ENCODE data around the gene DNAAF1. TPM values are rescaled to one million over a fixed set of nuclear protein-coding genes. Genes with fewer than 3 reads are reported as not detected.

Gene DNAAF1
- total RNA-seq, 5 donors from 2014 or later (not counting 1 experiment from before 2014, with no cell fraction given), result 0.16 to 0.32 TPM; not detected in 3

- no peak overlapping the region for H3K4me3 ChIP-seq (ENCODE audit: control insufficient read depth in 1 of 2, extremely low read depth in 1 of 2, low read length in 1 of 2)
- Mint-ChIP-seq H3K27me3 (peaks cover 12 to 37% of the 10 kb centered on the region in 2 donors), H3K4me3 (no peak overlapping the region), H3K9me3 (no peaks in the 10 kb centered on the region), H3K27ac (no peak overlapping the region), H3K36me3 (no peaks in the 10 kb centered on the region), H3K4me1 (no peaks in the 10 kb centered on the region)
- POLR2A ChIA-PET, result no interaction called here
- no peaks in the 10 kb centered on the region for H3K9me3 ChIP-seq
- WGBS (ENCODE audit: insufficient coverage), result 92% methylated on average over 2 of the region's 3 CpGs
- CTCF ChIA-PET, result interaction anchor here in 1 of 2 donors (1.0 kb wide), 1 partner anchor 9 kb away, joined by 3 read pairs; no protein-coding TSS in a partner anchor
- no peak for DNase-seq
- no peaks in the 10 kb centered on the region for H3K36me3 ChIP-seq (ENCODE audit: control insufficient read depth in 2 of 2, extremely low read depth in 1 of 2, insufficient read depth in 1 of 2, low read length in 1 of 2)
- no peak overlapping the region for H3K27ac ChIP-seq (ENCODE audit: low read length)
- no peak for ATAC-seq (replicated peaks in 1 of 4)
- H3K27me3 ChIP-seq (replicated peaks in 1 of 2; ENCODE audit: control insufficient read depth in 2 of 2, extremely low read depth in 1 of 2, insufficient read depth in 2 of 2, low read length in 1 of 2), result peaks cover 0 to 44% of the 10 kb centered on the region in 2 experiments
- no peaks in the 10 kb centered on the region for H3K4me1 ChIP-seq (ENCODE audit: control insufficient read depth in 1 of 2, extremely low read depth in 1 of 2, insufficient read depth in 2 of 2, low read length in 2 of 2)
Measured at GRCh38 chr16:84224554-84224953, 79.4 kb downstream of the DNAAF1 start.

- Histone ChIP-seq H3K4me1 (ENCODE audit: control insufficient read depth in 1 of 2, extremely low read depth in 1 of 2, insufficient read depth in 2 of 2, low read length in 2 of 2) (no peaks in the 10 kb centered on the region), H3K36me3 (ENCODE audit: control insufficient read depth in 2 of 2, extremely low read depth in 1 of 2, insufficient read depth in 1 of 2, low read length in 1 of 2) (no peaks in the 10 kb centered on the region), H3K4me3 (ENCODE audit: control insufficient read depth in 1 of 2, extremely low read depth in 1 of 2, low read length in 1 of 2) (no peak overlapping the region), H3K27ac (ENCODE audit: low read length) (no peak overlapping the region), H3K9me3 (no peaks in the 10 kb centered on the region), H3K27me3 (replicated peaks in 1 of 2; ENCODE audit: control insufficient read depth in 2 of 2, extremely low read depth in 1 of 2, insufficient read depth in 2 of 2, low read length in 1 of 2) (peaks cover 0 to 48% of the 10 kb centered on the region in 2 experiments)
- no peak overlapping the region for H3K27ac Mint-ChIP-seq
- POLR2A ChIA-PET, result no interaction called here
- peaks cover 12 to 37% of the 10 kb centered on the region in 2 donors for H3K27me3 Mint-ChIP-seq
- WGBS (ENCODE audit: insufficient coverage), result 75% methylated on average over 2 of the region's 3 CpGs
- H3K4me3 Mint-ChIP-seq, result no peak overlapping the region
- CTCF ChIA-PET, result no interaction called here
- no peak for ATAC-seq (replicated peaks in 1 of 4)
- H3K4me1 Mint-ChIP-seq, result no peaks in the 10 kb centered on the region
- H3K9me3 Mint-ChIP-seq, result no peaks in the 10 kb centered on the region
- no peak for DNase-seq
- no peaks in the 10 kb centered on the region for H3K36me3 Mint-ChIP-seq
Measured at GRCh38 chr16:84225126-84225525, 80.0 kb downstream of the DNAAF1 start.

GRCh38 chr16:84225571-84225970 lies 80.5 kb downstream of the DNAAF1 start:
- no peaks in the 10 kb centered on the region for H3K4me1 ChIP-seq (ENCODE audit: control insufficient read depth in 1 of 2, extremely low read depth in 1 of 2, insufficient read depth in 2 of 2, low read length in 2 of 2)

GRCh38 chr16:84226026-84226425 lies 80.9 kb downstream of the DNAAF1 start:
- Mint-ChIP-seq H3K9me3 (no peaks in the 10 kb centered on the region), H3K36me3 (no peaks in the 10 kb centered on the region), H3K27ac (no peak overlapping the region), H3K27me3 (peaks cover 12 to 44% of the 10 kb centered on the region in 2 donors), H3K4me1 (no peaks in the 10 kb centered on the region), H3K4me3 (no peak overlapping the region)
- no peaks in the 10 kb centered on the region for H3K4me1 ChIP-seq (ENCODE audit: control insufficient read depth in 1 of 2, extremely low read depth in 1 of 2, insufficient read depth in 2 of 2, low read length in 2 of 2)
- DNase-seq (no peak), ATAC-seq (replicated peaks in 1 of 4) (no peak)
- no peak overlapping the region for H3K4me3 ChIP-seq (ENCODE audit: control insufficient read depth in 1 of 2, extremely low read depth in 1 of 2, low read length in 1 of 2)
- no peaks in the 10 kb centered on the region for H3K9me3 ChIP-seq
- WGBS (ENCODE audit: insufficient coverage), result 60% methylated on average over 2 of the region's 8 CpGs
- peaks cover 0 to 55% of the 10 kb centered on the region in 2 experiments for H3K27me3 ChIP-seq (replicated peaks in 1 of 2; ENCODE audit: control insufficient read depth in 2 of 2, extremely low read depth in 1 of 2, insufficient read depth in 2 of 2, low read length in 1 of 2)
- POLR2A ChIA-PET, result no interaction called here
- CTCF ChIA-PET, result no interaction called here
- no peaks in the 10 kb centered on the region for H3K36me3 ChIP-seq (ENCODE audit: control insufficient read depth in 2 of 2, extremely low read depth in 1 of 2, insufficient read depth in 1 of 2, low read length in 1 of 2)
- H3K27ac ChIP-seq (ENCODE audit: low read length), result no peak overlapping the region

More at GRCh38 chr16:84225571-84225970, 80.5 kb downstream of the DNAAF1 start:
- H3K9me3 Mint-ChIP-seq, result no peaks in the 10 kb centered on the region
- no peak overlapping the region for H3K4me3 ChIP-seq (ENCODE audit: control insufficient read depth in 1 of 2, extremely low read depth in 1 of 2, low read length in 1 of 2)
- H3K36me3 ChIP-seq (ENCODE audit: control insufficient read depth in 2 of 2, extremely low read depth in 1 of 2, insufficient read depth in 1 of 2, low read length in 1 of 2), result no peaks in the 10 kb centered on the region
- ATAC-seq (replicated peaks in 1 of 4), result no peak
- H3K27ac ChIP-seq (ENCODE audit: low read length), result no peak overlapping the region
- no peak overlapping the region for H3K4me3 Mint-ChIP-seq
- H3K27me3 Mint-ChIP-seq, result peaks cover 12 to 39% of the 10 kb centered on the region in 2 donors
- ChIA-PET CTCF (no interaction called here), POLR2A (no interaction called here)
- no peak overlapping the region for H3K27ac Mint-ChIP-seq
- H3K27me3 ChIP-seq (replicated peaks in 1 of 2; ENCODE audit: control insufficient read depth in 2 of 2, extremely low read depth in 1 of 2, insufficient read depth in 2 of 2, low read length in 1 of 2), result peaks cover 0 to 51% of the 10 kb centered on the region in 2 experiments
- DNase-seq, result no peak
- no peaks in the 10 kb centered on the region for H3K36me3 Mint-ChIP-seq
- H3K9me3 ChIP-seq, result no peaks in the 10 kb centered on the region
- no peaks in the 10 kb centered on the region for H3K4me1 Mint-ChIP-seq
- 96% methylated on average over 5 of the region's 7 CpGs for WGBS (ENCODE audit: insufficient coverage)

Other genes starting within 250 kb of the DNAAF1 start
- 10 to 100 TPM in 1 of 5 donors, 1 to 10 TPM in 4; 7.2 to 10.3 (median 9.1) TPM for gene MLYCD, start 246.2 kb upstream of the DNAAF1 start, total RNA-seq
- gene OSGIN1, start 192.1 kb upstream of the DNAAF1 start, total RNA-seq, result 1 to 10 TPM in 3 of 5 donors, under 1 TPM in 2; 0.41 to 2.8 (median 1.1) TPM
- not detected for gene NECAB2, start 177.1 kb upstream of the DNAAF1 start, total RNA-seq
- gene SLC38A8, start 102.5 kb upstream of the DNAAF1 start, total RNA-seq, result not detected
- gene MBTPS1, start 28.4 kb upstream of the DNAAF1 start, total RNA-seq, result 100 to 1,000 TPM; 122 to 142 (median 131) TPM
- gene HSDL1, start 131 bp upstream of the DNAAF1 start, total RNA-seq, result 10 to 100 TPM; 11.9 to 23.5 (median 20.4) TPM
- 10 to 100 TPM; 81.9 to 97.6 (median 92.8) TPM for gene TAF1C, start 41.7 kb downstream of the DNAAF1 start, total RNA-seq
- gene ADAD2, start 45.8 kb downstream of the DNAAF1 start, total RNA-seq, result under 1 TPM in 1 of 5 donors, not detected in 4; 0.25 TPM
- not detected for gene KCNG4, start 94.7 kb downstream of the DNAAF1 start, total RNA-seq
- not detected for gene WFDC1, start 149.6 kb downstream of the DNAAF1 start, total RNA-seq
- not detected for gene ATP2C2, start 223.2 kb downstream of the DNAAF1 start, total RNA-seq

All from T-cell (primary cell).